ENCODE data around the gene MPHOSPH8. TPM values are rescaled to one million over a fixed set of nuclear protein-coding genes. Genes with fewer than 3 reads are reported as not detected.

Gene MPHOSPH8
- total and polyA plus RNA-seq, 12 donors = 14.7 to 63.4 (median 32.1) TPM

- Histone ChIP-seq H3K4me1 (replicated peaks in 1 of 2) (peaks cover 4 to 10% of the 10 kb centered on the region in 2 donors), H3K27me3 (no peaks in the 10 kb centered on the region), H3K4me3 (no peak overlapping the region), H3K9me3 (replicated peaks in 1 of 3) (no peaks in the 10 kb centered on the region), H3K36me3 (replicated peaks in 1 of 2) (peaks cover 0 to 29% of the 10 kb centered on the region in 2 donors), H3K27ac (no peak overlapping the region)
- WGBS, 4 donors = 93 to 98% (median 96%) methylated on average over 3 of the region's 3 CpGs
- no peak for TF ChIP-seq CTCF (IDR thresholded peaks at IDR 0.05)
- no peak for TF ChIP-seq POLR2A (IDR thresholded peaks at IDR 0.05)
- intact Hi-C loops (cut with DNase I) = no loop called here
- DNase-seq = no peak
Observed at GRCh38 chr13:19676168-19676567, 42.7 kb downstream of the MPHOSPH8 start.

DNA sequence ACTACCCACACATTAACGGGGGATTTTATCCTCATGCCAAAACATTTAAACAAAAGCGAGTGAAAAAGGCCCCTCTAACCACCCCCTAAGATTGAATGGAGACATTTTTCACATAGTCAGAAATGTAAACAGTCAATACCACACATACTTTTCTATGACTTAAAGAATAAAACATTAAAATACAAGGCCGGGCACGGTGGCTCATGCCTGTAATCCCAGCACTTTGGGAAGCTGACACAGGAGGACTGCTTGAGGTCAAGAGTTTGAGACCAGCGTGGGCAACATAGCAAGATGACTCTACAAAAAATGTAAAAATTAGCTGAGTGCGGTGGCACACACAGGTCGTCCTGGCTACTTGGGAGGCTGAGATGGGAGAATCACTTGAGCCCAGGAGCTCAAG, 47.3 kb downstream of the MPHOSPH8 start:
- H3K36me3 ChIP-seq (replicated peaks in 1 of 2) = peaks cover 0 to 9% of the 10 kb centered on the region in 2 donors
- no peaks in the 10 kb centered on the region for H3K4me1 ChIP-seq (replicated peaks in 1 of 2)
- intact Hi-C loops (cut with DNase I) = no loop called here
- H3K9me3 ChIP-seq (replicated peaks in 1 of 3) = no peaks in the 10 kb centered on the region
- no peak for DNase-seq
- no peak for TF ChIP-seq CTCF (IDR thresholded peaks at IDR 0.05)
- TF ChIP-seq POLR2A (IDR thresholded peaks at IDR 0.05) = no peak
- H3K4me3 ChIP-seq = no peak overlapping the region
- no peak overlapping the region for H3K27ac ChIP-seq
- WGBS, 4 donors = 96 to 98% (median 97%) methylated on average over 7 of the region's 7 CpGs
- H3K27me3 ChIP-seq = no peaks in the 10 kb centered on the region

- Histone ChIP-seq H3K27me3 (no peaks in the 10 kb centered on the region), H3K36me3 (replicated peaks in 1 of 2) (peaks cover 0 to 2% of the 10 kb centered on the region in 2 donors), H3K27ac (no peak overlapping the region), H3K9me3 (replicated peaks in 1 of 3) (no peaks in the 10 kb centered on the region), H3K4me1 (replicated peaks in 1 of 2) (no peaks in the 10 kb centered on the region), H3K4me3 (no peak overlapping the region)
- intact Hi-C loops (cut with DNase I) = no loop called here
- TF ChIP-seq CTCF (IDR thresholded peaks at IDR 0.05) = no peak
- TF ChIP-seq POLR2A (IDR thresholded peaks at IDR 0.05) = no peak
- WGBS, 4 donors = 81 to 84% (median 83%) methylated on average over 2 of the region's 2 CpGs
- DNase-seq = no peak
Observed at GRCh38 chr13:19681517-19681916, 48.1 kb downstream of the MPHOSPH8 start.

- no peak overlapping the region for H3K27ac ChIP-seq
- WGBS, 4 donors = 67 to 73% (median 69%) methylated on average over 5 of the region's 5 CpGs
- intact Hi-C loops (cut with DNase I) = no loop called here
- no peak overlapping the region for H3K4me3 ChIP-seq
- DNase-seq = no peak
- peaks cover 0 to 7% of the 10 kb centered on the region in 2 donors for H3K36me3 ChIP-seq (replicated peaks in 1 of 2)
- H3K4me1 ChIP-seq (replicated peaks in 1 of 2) = no peaks in the 10 kb centered on the region
- TF ChIP-seq CTCF (IDR thresholded peaks at IDR 0.05) (no peak), POLR2A (IDR thresholded peaks at IDR 0.05) (no peak)
- H3K27me3 ChIP-seq = no peaks in the 10 kb centered on the region
- no peaks in the 10 kb centered on the region for H3K9me3 ChIP-seq (replicated peaks in 1 of 3)
Observed at GRCh38 chr13:19685034-19685433, 51.6 kb downstream of the MPHOSPH8 start.
